ENCODE measurements around the gene LACRT.
"Not testable (repeated sequence)": the region's sequence is repeated elsewhere in the genome, so short reads cannot be mapped to it uniquely, and the experiment has no call there.

Gene LACRT

GRCh38 chr12:54634795-54635194, at the start of gene LACRT:
Gene LACRT (minus strand): TSS chr12:54634895. CDS start chr12:54634841, 54 bp downstream.
- DNase-seq (ENCODE audit: low read depth in 1 of 2, low spot score in 1 of 2): no peak

- DNase-seq (ENCODE audit: low read depth in 1 of 2, low spot score in 1 of 2): no peak
Observed at GRCh38 chr12:54683398-54683797, 48.7 kb upstream of the LACRT start.

GRCh38 chr12:54682674-54683073, 48.0 kb upstream of the LACRT start:
- DNase-seq (ENCODE audit: low read depth in 1 of 2, low spot score in 1 of 2): no peak

- DNase-seq (ENCODE audit: low read depth in 1 of 2, low spot score in 1 of 2): no peak
Observed at GRCh38 chr12:54680374-54680773, 45.7 kb upstream of the LACRT start.

- DNase-seq (ENCODE audit: low read depth in 1 of 2, low spot score in 1 of 2): no peak
Observed at GRCh38 chr12:54678131-54678530, 43.4 kb upstream of the LACRT start.

GRCh38 chr12:54667945-54668344, 33.2 kb upstream of the LACRT start:
- DNase-seq (ENCODE audit: low read depth in 1 of 2, low spot score in 1 of 2): no peak

GRCh38 chr12:54666008-54666407, 31.3 kb upstream of the LACRT start:
- no peak for DNase-seq (ENCODE audit: low read depth in 1 of 2, low spot score in 1 of 2)

GRCh38 chr12:54665022-54665635, 30.4 kb upstream of the LACRT start:
- DNase-seq (ENCODE audit: low read depth in 1 of 2, low spot score in 1 of 2): not testable (repeated sequence)

- no peak for DNase-seq (ENCODE audit: low read depth in 1 of 2, low spot score in 1 of 2)
Observed at GRCh38 chr12:54663603-54664002, 28.9 kb upstream of the LACRT start.

- no peak for DNase-seq (ENCODE audit: low read depth in 1 of 2, low spot score in 1 of 2)
Observed at GRCh38 chr12:54662026-54662425, 27.3 kb upstream of the LACRT start.

- DNase-seq (ENCODE audit: low read depth in 1 of 2, low spot score in 1 of 2): no peak
Observed at GRCh38 chr12:54661048-54661447, 26.4 kb upstream of the LACRT start.

GRCh38 chr12:54660320-54660962, 25.7 kb upstream of the LACRT start:
- no peak for DNase-seq (ENCODE audit: low read depth in 1 of 2, low spot score in 1 of 2)

GRCh38 chr12:54658306-54659264, 23.9 kb upstream of the LACRT start:
- DNase-seq (ENCODE audit: low read depth in 1 of 2, low spot score in 1 of 2): peak in 1 of 2 donors; percentile 22

GRCh38 chr12:54657105-54657607, 22.5 kb upstream of the LACRT start:
- no peak for DNase-seq (ENCODE audit: low read depth in 1 of 2, low spot score in 1 of 2)

GRCh38 chr12:54654926-54655325, 20.2 kb upstream of the LACRT start:
- DNase-seq (ENCODE audit: low read depth in 1 of 2, low spot score in 1 of 2): no peak

GRCh38 chr12:54653025-54653424, 18.3 kb upstream of the LACRT start:
- DNase-seq (ENCODE audit: low read depth in 1 of 2, low spot score in 1 of 2): no peak

GRCh38 chr12:54650889-54651288, 16.2 kb upstream of the LACRT start:
- DNase-seq (ENCODE audit: low read depth in 1 of 2, low spot score in 1 of 2): no peak

GRCh38 chr12:54650409-54650808, 15.7 kb upstream of the LACRT start:
- no peak for DNase-seq (ENCODE audit: low read depth in 1 of 2, low spot score in 1 of 2)

- no peak for DNase-seq (ENCODE audit: low read depth in 1 of 2, low spot score in 1 of 2)
Observed at GRCh38 chr12:54649825-54650224, 15.1 kb upstream of the LACRT start.

- no peak for DNase-seq (ENCODE audit: low read depth in 1 of 2, low spot score in 1 of 2)
Observed at GRCh38 chr12:54648265-54648664, 13.6 kb upstream of the LACRT start, which contains the start of gene DCD. Gene DCD (minus strand): TSS chr12:54648365. CDS start chr12:54648303, 62 bp downstream.

- DNase-seq (ENCODE audit: low read depth in 1 of 2, low spot score in 1 of 2): no peak
Observed at GRCh38 chr12:54641554-54641953, 6.9 kb upstream of the LACRT start.

GRCh38 chr12:54641089-54641488, 6.4 kb upstream of the LACRT start:
- no peak for DNase-seq (ENCODE audit: low read depth in 1 of 2, low spot score in 1 of 2)

Measured in stimulated activated CD4-positive, alpha-beta T cell treated with anti-CD3 and anti-CD28 coated beads, Interleukin-15, amount 100 ng/mL, for 1 hour (primary cell).